Stomach (tissue), 9 donors: ENCODE results near the gene KLHL21. TPM values are rescaled to one million over a fixed set of nuclear protein-coding genes. Genes with fewer than 3 reads are reported as not detected.

Experiments
- DNase-seq, 2 donors: peaks; one replicate each; pipeline versions ENCODE4 v3.0.0 to v3.0.0-alpha.2; 2013 to 2019
- H3K27ac ChIP-seq, 5 donors: fragments of 200-600 bp in 4 of 5; sonication (generic) in 4 of 5; one replicate each; pipeline ENCODE4 v1.5.1; 2013 to 2019; ENCODE audit warnings: mild to moderate bottlenecking in 1 of 5, moderate library complexity in 1 of 5
- H3K27me3 ChIP-seq, 3 donors: fragments of 200-600 bp; sonication (generic); one replicate each; pipeline ENCODE4 v1.5.1; 2017 to 2019; ENCODE audit warnings: mixed run types in 1 of 3
- H3K36me3 ChIP-seq, 4 donors: fragments of 200-600 bp; sonication (generic); 1 replicate in 3 of 4; 2 replicates in 1 of 4; pipeline ENCODE4 v1.5.1; 2016 to 2019
- H3K4me1 ChIP-seq, 4 donors: fragments of 200-600 bp; sonication (generic); one replicate each; pipeline ENCODE4 v1.5.1; 2016 to 2019
- H3K4me3 ChIP-seq, 4 donors: fragments of 200-600 bp; sonication (generic) in 3 of 4; one replicate each; pipeline ENCODE4 v1.5.1; 2016 to 2019; ENCODE audit warnings: mild to moderate bottlenecking in 1 of 4
- H3K9me3 ChIP-seq, 4 donors: fragments of 200-600 bp; sonication (generic); one replicate each; pipeline ENCODE4 v1.5.1; 2016 to 2019
- EP300 ChIP-seq: sonication (generic); formaldehyde crosslinking; IDR thresholded peaks from one replicate; pipeline ENCODE4 v1.6.1; 2017; ENCODE audit warnings: antibody characterized with exemption
- POLR2A ChIP-seq, 4 donors: fragments of 450-650 bp; IDR thresholded peaks; one replicate each; pipeline ENCODE4 v1.6.1; 2016; ENCODE audit warnings: antibody characterized with exemption in 4 of 4, control low read depth in 2 of 4, mild to moderate bottlenecking in 1 of 4, moderate library complexity in 1 of 4
- POLR2AphosphoS5 ChIP-seq, 3 donors: sonication (generic); formaldehyde crosslinking; IDR thresholded peaks; one replicate each; pipeline ENCODE4 v1.6.1; 2016; ENCODE audit warnings: antibody characterized with exemption in 3 of 3
- WGBS, 5 donors: extraction: QIAGEN DNeasy Blood & Tissue Kit in 3 of 5; methylation state at CpG; one replicate each; pipeline versions ENCODE4 v1.1.5 to v1.1.7; 2013 to 2018; 5-methylcytosine and 5-hydroxymethylcytosine counted together
- intact Hi-C: fragments of 100-400 bp; cut with DNase I; formaldehyde crosslinking; loops from one replicate; pipeline ENCODE4 v1.15.1; 2023; ENCODE audit warnings: low total_unique reads
- polyA plus RNA-seq, 3 donors: library from polyadenylated mRNA; stranded (reverse); fragments of 200-250 nt; gene quantifications; one replicate each; pipeline ENCODE4 v1.2.3, GENCODE V29; 2013
- total RNA-seq, 5 donors: library from RNA; depleted of rRNA; stranded (reverse); fragments of >200 nt; gene quantifications; one replicate each; pipeline versions ENCODE4 v1.1.0 to v1.2.3, GENCODE V29; 2014 to 2016
- TF ChIP-seq, protein P1 (sequence below), 7 experiments: fragments of 450-650 bp in 4 of 7; fragments of 200-600 bp in 3 of 7; sonication (generic) in 3 of 7; IDR thresholded peaks; one replicate each; pipeline ENCODE4 v1.5.1; 2016 to 2019; ENCODE audit warnings: antibody characterized with exemption in 7 of 7, control low read depth in 2 of 7, mild to moderate bottlenecking in 1 of 7
- donor health status: healthy with polysubstance abuse.
- donor health status: Bipolar disorder and iron deficiency.
- donor health status: healthy.

KLHL21 gene
- total and polyA plus RNA-seq, 8 donors: 9.2 to 59.8 (median 19.4) TPM

DNA sequence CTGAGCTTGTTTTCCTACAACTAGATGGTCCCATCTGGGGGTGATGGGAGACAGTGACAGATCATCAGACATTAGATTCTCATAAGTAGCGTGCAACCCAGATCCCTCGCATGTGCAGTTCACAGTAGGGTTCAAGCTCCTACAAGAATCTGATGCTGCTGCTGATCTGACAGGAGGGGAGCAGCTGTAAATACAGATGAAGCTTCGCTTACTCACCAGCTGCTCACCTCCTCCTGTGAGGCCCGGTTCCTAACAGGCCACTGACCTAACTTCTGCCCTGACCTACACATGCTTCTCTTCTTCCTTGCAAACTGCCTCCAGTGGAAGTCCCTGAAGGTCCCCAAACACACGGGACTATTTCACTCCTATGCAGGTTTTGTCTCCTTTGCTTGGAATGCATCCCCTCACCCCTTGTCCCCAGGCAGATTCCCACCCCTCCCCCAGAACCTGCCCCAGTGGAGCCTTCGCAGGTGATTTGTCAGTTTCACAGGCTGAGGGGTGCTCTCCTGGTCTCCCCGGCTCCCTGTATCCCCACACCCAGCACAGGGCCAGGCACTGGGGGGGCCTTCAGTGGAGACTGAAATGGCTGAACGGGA, 28.5 kb downstream of the KLHL21 start:
- Histone ChIP-seq H3K27ac (no peak overlapping the region), H3K4me3 (no peak overlapping the region), H3K4me1 (peaks cover 2 to 4% (median 4%) of the 10 kb centered on the region in 4 donors), H3K27me3 (no peaks in the 10 kb centered on the region), H3K9me3 (peaks cover 0 to 8% (median 8%) of the 10 kb centered on the region in 4 donors), H3K36me3 (no peaks in the 10 kb centered on the region)
- TF ChIP-seq POLR2A (IDR thresholded peaks at IDR 0.05) (no peak), POLR2AphosphoS5 (IDR thresholded peaks at IDR 0.05) (no peak), EP300 (no peak)
- TF ChIP-seq, protein P1, sequence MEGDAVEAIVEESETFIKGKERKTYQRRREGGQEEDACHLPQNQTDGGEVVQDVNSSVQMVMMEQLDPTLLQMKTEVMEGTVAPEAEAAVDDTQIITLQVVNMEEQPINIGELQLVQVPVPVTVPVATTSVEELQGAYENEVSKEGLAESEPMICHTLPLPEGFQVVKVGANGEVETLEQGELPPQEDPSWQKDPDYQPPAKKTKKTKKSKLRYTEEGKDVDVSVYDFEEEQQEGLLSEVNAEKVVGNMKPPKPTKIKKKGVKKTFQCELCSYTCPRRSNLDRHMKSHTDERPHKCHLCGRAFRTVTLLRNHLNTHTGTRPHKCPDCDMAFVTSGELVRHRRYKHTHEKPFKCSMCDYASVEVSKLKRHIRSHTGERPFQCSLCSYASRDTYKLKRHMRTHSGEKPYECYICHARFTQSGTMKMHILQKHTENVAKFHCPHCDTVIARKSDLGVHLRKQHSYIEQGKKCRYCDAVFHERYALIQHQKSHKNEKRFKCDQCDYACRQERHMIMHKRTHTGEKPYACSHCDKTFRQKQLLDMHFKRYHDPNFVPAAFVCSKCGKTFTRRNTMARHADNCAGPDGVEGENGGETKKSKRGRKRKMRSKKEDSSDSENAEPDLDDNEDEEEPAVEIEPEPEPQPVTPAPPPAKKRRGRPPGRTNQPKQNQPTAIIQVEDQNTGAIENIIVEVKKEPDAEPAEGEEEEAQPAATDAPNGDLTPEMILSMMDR (IDR thresholded peaks at IDR 0.05): no peak
- DNase-seq: no peak
- intact Hi-C loops: no loop called here
- 63 to 78% (median 73%) methylated on average over 7 to 8 of the region's 8 CpGs for WGBS, 5 donors

DNA sequence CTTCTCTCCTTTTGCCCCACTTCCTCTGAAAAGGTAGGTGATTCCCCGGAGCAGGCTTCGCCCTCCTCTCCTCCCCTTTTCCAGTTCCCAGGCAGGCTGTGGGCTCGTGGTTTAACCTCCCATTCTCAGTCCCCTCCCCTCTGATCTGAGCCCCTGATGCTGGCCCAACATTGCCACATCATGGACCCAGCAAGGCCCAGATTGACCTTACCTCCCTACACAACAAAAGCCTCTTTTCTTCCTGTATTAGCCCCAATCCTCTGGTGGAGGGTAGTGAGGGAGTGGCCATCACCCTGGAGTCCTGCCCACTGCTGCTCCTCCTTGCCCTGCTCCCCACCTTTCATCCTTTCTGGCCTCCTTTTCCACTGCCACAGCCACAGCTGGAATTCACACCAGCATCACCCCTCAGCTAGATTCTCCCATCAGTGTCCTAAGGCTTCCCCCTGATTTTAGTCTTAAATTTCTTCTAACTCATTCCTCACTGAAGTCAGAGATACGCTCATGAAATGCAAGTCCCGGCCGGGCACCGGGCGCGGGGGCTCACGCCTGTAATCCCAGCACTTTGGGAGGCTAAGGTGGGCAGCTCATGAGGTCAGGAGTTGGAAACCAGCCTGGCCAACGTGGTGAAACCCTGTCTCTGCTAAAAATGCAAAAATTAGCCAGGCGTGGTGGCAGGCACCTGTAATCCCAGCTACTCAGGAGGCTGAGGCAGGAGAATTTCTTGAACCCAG, 29.9 kb downstream of the KLHL21 start:
- intact Hi-C loops: no loop called here
- no peak for DNase-seq
- Histone ChIP-seq H3K36me3 (no peaks in the 10 kb centered on the region), H3K4me1 (no peaks in the 10 kb centered on the region), H3K27me3 (no peaks in the 10 kb centered on the region), H3K27ac (no peak overlapping the region), H3K4me3 (no peak overlapping the region), H3K9me3 (peaks cover 0 to 8% (median 8%) of the 10 kb centered on the region in 4 donors)
- 62 to 73% (median 69%) methylated on average over 12 of the region's 12 CpGs for WGBS, 5 donors
- TF ChIP-seq POLR2AphosphoS5 (IDR thresholded peaks at IDR 0.05) (no peak), EP300 (no peak), POLR2A (IDR thresholded peaks at IDR 0.05) (no peak)
- TF ChIP-seq, protein P1 (IDR thresholded peaks at IDR 0.05): no peak

DNA sequence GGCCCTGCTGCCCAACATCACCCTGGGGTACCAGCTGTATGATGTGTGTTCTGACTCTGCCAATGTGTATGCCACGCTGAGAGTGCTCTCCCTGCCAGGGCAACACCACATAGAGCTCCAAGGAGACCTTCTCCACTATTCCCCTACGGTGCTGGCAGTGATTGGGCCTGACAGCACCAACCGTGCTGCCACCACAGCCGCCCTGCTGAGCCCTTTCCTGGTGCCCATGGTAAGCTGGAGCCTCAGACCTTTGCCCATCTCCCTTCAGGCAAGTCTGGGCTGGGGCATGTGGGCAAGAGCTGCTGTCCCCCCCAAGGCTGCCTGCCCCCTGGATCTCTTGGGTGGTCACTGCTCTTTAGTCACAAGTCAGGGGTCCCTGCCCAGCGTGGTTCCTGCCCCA, 31.7 kb downstream of the KLHL21 start:
- peaks cover 0 to 8% (median 8%) of the 10 kb centered on the region in 4 donors for H3K9me3 ChIP-seq
- H3K4me3 ChIP-seq: no peak overlapping the region
- H3K36me3 ChIP-seq: no peaks in the 10 kb centered on the region
- no peak for DNase-seq
- H3K27ac ChIP-seq: no peak overlapping the region
- no peaks in the 10 kb centered on the region for H3K4me1 ChIP-seq
- 55 to 80% (median 70%) methylated on average over 4 to 5 of the region's 5 CpGs for WGBS, 5 donors
- intact Hi-C loops: no loop called here
- peaks cover 0 to 3% (median 0%) of the 10 kb centered on the region in 3 donors for H3K27me3 ChIP-seq
- no peak for TF ChIP-seq EP300
- TF ChIP-seq POLR2A (IDR thresholded peaks at IDR 0.05): no peak
- TF ChIP-seq, protein P1 (IDR thresholded peaks at IDR 0.05): no peak
- no peak for TF ChIP-seq POLR2AphosphoS5 (IDR thresholded peaks at IDR 0.05)

DNA sequence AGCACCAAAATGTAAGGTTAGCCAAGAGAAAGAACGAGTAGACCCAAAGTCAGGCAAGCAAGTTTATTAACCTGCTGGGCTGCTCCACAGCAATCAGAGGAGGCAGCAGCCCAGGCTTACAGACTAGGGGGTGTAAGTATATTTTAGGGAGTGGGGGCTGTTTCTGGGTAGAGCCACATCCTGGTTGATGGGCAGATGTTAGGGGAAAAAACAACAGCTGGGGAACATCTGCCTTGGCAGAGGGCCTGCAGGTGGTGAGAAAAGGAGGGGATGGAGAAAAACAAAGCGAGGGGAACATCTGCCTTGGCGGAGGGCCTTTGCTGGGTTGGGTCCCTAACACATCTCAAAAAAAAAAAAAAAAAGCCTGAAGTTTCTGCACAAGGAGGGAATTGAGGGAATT, 32.6 kb downstream of the KLHL21 start:
- no peak overlapping the region for H3K4me3 ChIP-seq
- H3K27ac ChIP-seq: no peak overlapping the region
- intact Hi-C loops: no loop called here
- 50 to 89% (median 73%) methylated on average over 3 of the region's 3 CpGs for WGBS, 5 donors
- DNase-seq: no peak
- H3K27me3 ChIP-seq: peaks cover 0 to 3% (median 0%) of the 10 kb centered on the region in 3 donors
- TF ChIP-seq, protein P1 (IDR thresholded peaks at IDR 0.05): no peak
- TF ChIP-seq POLR2AphosphoS5 (IDR thresholded peaks at IDR 0.05): no peak
- TF ChIP-seq EP300: no peak
- TF ChIP-seq POLR2A (IDR thresholded peaks at IDR 0.05): no peak
- no peaks in the 10 kb centered on the region for H3K36me3 ChIP-seq
- peaks cover 0 to 8% (median 8%) of the 10 kb centered on the region in 4 donors for H3K9me3 ChIP-seq
- no peaks in the 10 kb centered on the region for H3K4me1 ChIP-seq
